Kidney (tissue), 14 donors: ENCODE data around the gene POPDC3. TPM values are rescaled to one million over a fixed set of nuclear protein-coding genes. Genes with fewer than 3 reads are reported as not detected.

Experiments used
- DNase-seq, 5 donors: peaks; one replicate each; pipeline ENCODE4 v3.0.0-alpha.2; 2013 to 2020
- FAIRE-seq: peaks from 2 replicates; lab custom pipeline; 2012; peaks lifted over from hg19 to GRCh38; lab: Jason Lieb, UNC
- H3K27ac ChIP-seq, 2 donors: one replicate each; pipeline ENCODE4 v1.7.0; 2013; ENCODE audit warnings: low read depth in 2 of 2, low read length in 2 of 2, inconsistent platforms in 1 of 2
- H3K27me3 ChIP-seq: one replicate; pipeline ENCODE4 v1.7.1; 2013; ENCODE audit warnings: low read length, inconsistent platforms; ENCODE audit not compliant: control insufficient read depth, insufficient read depth
- H3K36me3 ChIP-seq, 3 donors: one replicate each; pipeline versions ENCODE4 v1.7.0 to v1.7.1; 2013; ENCODE audit warnings: low read length in 3 of 3, control low read depth in 1 of 3, inconsistent platforms in 1 of 3; ENCODE audit not compliant: insufficient read depth in 3 of 3, control insufficient read depth in 2 of 3
- H3K4me1 ChIP-seq, 3 donors: one replicate each; pipeline versions ENCODE4 v1.7.0 to v1.7.1; 2013; ENCODE audit warnings: low read length in 3 of 3, inconsistent platforms in 1 of 3, low read depth in 1 of 3; ENCODE audit not compliant: control insufficient read depth in 2 of 3, insufficient read depth in 2 of 3
- H3K4me3 ChIP-seq, 3 donors: one replicate each; pipeline versions ENCODE4 v1.7.0 to v1.8.1; 2013; ENCODE audit warnings: low read length in 3 of 3, control low read depth in 1 of 3, inconsistent platforms in 1 of 3
- H3K9ac ChIP-seq, 3 donors: one replicate each; pipeline versions ENCODE4 v1.7.0 to v1.7.1; 2013; ENCODE audit warnings: low read length in 3 of 3, control low read depth in 1 of 3, inconsistent platforms in 1 of 3
- H3K9me3 ChIP-seq, 3 donors: one replicate each; pipeline versions ENCODE4 v1.7.0 to v1.7.1; 2013; ENCODE audit warnings: low read length in 3 of 3, control low read depth in 1 of 3, inconsistent platforms in 1 of 3; ENCODE audit not compliant: control insufficient read depth in 2 of 3, insufficient read depth in 1 of 3
- intact Hi-C: fragments of 100-400 bp; cut with DNase I; formaldehyde crosslinking; loops from one replicate; pipeline ENCODE4 v1.11.1; 2022
- polyA plus RNA-seq: library from polyadenylated mRNA; stranded (reverse); fragments of 350-450 nt; fragmentation: Illumina TruSeq; extraction: RNeasy Lipid Tissue Mini Kit (QIAGEN cat#74804); gene quantifications from one replicate; pipeline ENCODE4 v1.2.3, GENCODE V29; 2014; ENCODE audit warnings: low read depth, low replicate concordance; ENCODE audit not compliant: insufficient read depth
- total RNA-seq: library from RNA; stranded (reverse); fragmentation: NEBNext Ultra II Directional; extraction: Animal tissue kit (Norgen Biotek cat#: 25700); gene quantifications from one replicate; pipeline ENCODE4 v1.2.1, GENCODE V29; 2021
- TF ChIP-seq, protein P1 (sequence below): IDR thresholded peaks from 3 replicates; pipeline ENCODE4 v1.5.1; 2012; ENCODE audit warnings: mild to moderate bottlenecking, moderate library complexity, borderline replicate concordance; ENCODE audit not compliant: insufficient read depth; ENCODE audit errors: extremely low read depth
- donor health status: control.
- donor health status: control.
- donor health status: control.
- donor health status: control.
- donor health status: control.
- donor health status: DM: yes; HTN: yes; CAD: no.
- donor health status: Normal renal cell carcinoma (clear cell type).

Gene POPDC3
- total and polyA plus RNA-seq, 2 donors from 2014 or later = not detected

DNA sequence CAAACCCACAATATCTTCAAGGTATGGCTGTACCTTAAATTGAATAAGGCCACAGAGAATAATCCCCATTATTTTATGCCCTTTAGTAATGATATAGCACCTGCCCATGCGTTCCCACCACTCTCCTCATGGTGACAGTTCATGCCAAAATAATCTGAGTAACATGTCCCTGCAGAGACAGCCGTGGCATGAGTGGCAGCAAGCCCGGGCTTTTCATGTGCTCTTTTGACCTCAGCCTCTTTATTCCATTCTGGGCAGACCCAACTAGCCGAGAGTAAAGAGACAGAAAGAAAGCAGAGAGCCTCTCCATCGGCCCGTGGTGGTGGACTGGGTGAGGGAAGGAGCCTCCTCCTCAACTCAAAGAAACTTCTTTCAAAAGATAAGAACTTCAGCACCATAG lies 19.9 kb upstream of the POPDC3 start:
- peaks cover 0 to 4% (median 0%) of the 10 kb centered on the region in 3 donors for H3K9me3 ChIP-seq
- H3K4me1 ChIP-seq = no peaks in the 10 kb centered on the region
- TF ChIP-seq, protein P1, sequence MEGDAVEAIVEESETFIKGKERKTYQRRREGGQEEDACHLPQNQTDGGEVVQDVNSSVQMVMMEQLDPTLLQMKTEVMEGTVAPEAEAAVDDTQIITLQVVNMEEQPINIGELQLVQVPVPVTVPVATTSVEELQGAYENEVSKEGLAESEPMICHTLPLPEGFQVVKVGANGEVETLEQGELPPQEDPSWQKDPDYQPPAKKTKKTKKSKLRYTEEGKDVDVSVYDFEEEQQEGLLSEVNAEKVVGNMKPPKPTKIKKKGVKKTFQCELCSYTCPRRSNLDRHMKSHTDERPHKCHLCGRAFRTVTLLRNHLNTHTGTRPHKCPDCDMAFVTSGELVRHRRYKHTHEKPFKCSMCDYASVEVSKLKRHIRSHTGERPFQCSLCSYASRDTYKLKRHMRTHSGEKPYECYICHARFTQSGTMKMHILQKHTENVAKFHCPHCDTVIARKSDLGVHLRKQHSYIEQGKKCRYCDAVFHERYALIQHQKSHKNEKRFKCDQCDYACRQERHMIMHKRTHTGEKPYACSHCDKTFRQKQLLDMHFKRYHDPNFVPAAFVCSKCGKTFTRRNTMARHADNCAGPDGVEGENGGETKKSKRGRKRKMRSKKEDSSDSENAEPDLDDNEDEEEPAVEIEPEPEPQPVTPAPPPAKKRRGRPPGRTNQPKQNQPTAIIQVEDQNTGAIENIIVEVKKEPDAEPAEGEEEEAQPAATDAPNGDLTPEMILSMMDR = no peak
- H3K4me3 ChIP-seq = no peak overlapping the region
- no peaks in the 10 kb centered on the region for H3K27me3 ChIP-seq
- FAIRE-seq = no peak
- no peak overlapping the region for H3K9ac ChIP-seq
- no peak for DNase-seq
- intact Hi-C loops = no loop called here
- no peaks in the 10 kb centered on the region for H3K36me3 ChIP-seq
- no peak overlapping the region for H3K27ac ChIP-seq

DNA sequence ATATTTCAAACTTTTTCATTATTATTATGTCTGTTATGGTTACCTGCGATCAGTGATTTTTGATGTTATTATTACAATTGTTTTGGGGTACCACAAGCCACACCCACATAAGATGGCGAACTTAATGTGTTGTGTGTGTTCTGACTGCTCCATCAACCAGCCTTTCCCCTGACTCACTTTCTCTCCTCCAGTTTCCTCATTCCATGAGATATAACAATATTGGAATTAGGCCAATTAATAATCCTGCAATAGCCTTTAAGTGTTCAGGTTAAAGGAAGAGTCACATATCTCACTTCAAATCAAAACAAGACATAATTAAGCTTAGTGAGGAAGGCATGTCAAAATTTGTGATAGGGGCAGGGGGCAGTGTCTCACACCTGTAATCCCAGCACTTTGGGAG lies 16.3 kb upstream of the POPDC3 start:
- H3K4me1 ChIP-seq = no peaks in the 10 kb centered on the region
- TF ChIP-seq, protein P1 = no peak
- no peaks in the 10 kb centered on the region for H3K27me3 ChIP-seq
- H3K4me3 ChIP-seq = no peak overlapping the region
- H3K27ac ChIP-seq = no peak overlapping the region
- intact Hi-C loops = no loop called here
- FAIRE-seq (no peak), DNase-seq (no peak)
- H3K9me3 ChIP-seq = peaks cover 0 to 4% (median 0%) of the 10 kb centered on the region in 3 donors
- no peaks in the 10 kb centered on the region for H3K36me3 ChIP-seq
- no peak overlapping the region for H3K9ac ChIP-seq

DNA sequence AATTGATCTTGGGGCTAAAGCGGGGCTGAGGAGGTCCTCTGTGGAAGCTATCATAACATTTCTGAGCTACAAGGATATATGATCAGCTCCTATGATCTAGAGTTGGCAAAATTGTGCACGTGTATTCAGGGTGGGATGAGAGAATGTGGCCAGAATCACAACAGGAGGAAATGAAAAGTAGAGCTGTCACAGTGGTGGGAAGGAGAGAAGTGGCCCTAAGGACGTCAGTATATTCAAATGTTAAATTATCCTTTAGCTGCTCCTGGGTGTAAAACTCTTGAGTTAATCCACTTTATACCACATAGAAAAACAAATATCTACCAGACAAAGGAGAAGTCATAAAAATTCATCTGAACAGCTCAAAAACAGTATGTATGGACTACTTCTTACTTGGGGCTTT lies 14.8 kb upstream of the POPDC3 start:
- Histone ChIP-seq H3K4me1 (no peaks in the 10 kb centered on the region), H3K9ac (no peak overlapping the region), H3K27ac (no peak overlapping the region), H3K9me3 (peaks cover 0 to 4% (median 0%) of the 10 kb centered on the region in 3 donors), H3K4me3 (no peak overlapping the region), H3K27me3 (no peaks in the 10 kb centered on the region), H3K36me3 (no peaks in the 10 kb centered on the region)
- DNase-seq (no peak), FAIRE-seq (no peak)
- intact Hi-C loops = no loop called here
- TF ChIP-seq, protein P1 = no peak

DNA sequence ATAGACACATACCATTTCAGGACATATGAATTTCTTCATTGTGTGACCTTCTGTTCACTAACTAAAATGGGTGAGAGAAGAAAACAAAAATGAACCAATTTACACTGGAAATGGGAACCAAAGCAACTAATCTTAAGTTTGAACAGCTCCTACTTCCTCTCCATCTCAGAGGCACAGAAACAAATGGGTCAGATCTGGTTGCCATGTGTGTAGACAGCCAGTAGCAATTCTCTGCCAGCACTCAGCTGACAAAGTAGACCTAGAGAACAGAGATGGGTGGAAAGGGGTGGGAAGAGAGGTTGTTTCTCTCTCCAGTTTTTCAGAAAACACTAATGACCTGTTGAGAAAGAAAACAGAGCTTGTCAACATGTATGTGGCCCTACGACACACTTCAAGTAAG lies 14.3 kb upstream of the POPDC3 start:
- Histone ChIP-seq H3K9ac (no peak overlapping the region), H3K27me3 (no peaks in the 10 kb centered on the region), H3K4me1 (no peaks in the 10 kb centered on the region), H3K4me3 (no peak overlapping the region), H3K9me3 (peaks cover 0 to 4% (median 0%) of the 10 kb centered on the region in 3 donors), H3K36me3 (no peaks in the 10 kb centered on the region), H3K27ac (no peak overlapping the region)
- TF ChIP-seq, protein P1 = no peak
- no peak for DNase-seq
- intact Hi-C loops = no loop called here
- no peak for FAIRE-seq
